Caco-2 (cell line): ENCODE measurements around the gene SCTR. TPM values are rescaled to one million over a fixed set of nuclear protein-coding genes. Genes with fewer than 3 reads are reported as not detected.

ENCODE experiments used
- BruUV-seq: library from RNA; stranded (reverse); fragments of 400-500 nt; replicated peaks from 2 replicates; lab custom pipeline; 2021; lab: Mats Ljungman, UMichigan
- CTCF ChIA-PET: fragments of 300-600 bp; sonication (Branson Sonifier 250); formaldehyde crosslinking; loops from one replicate; lab custom pipeline; 2022; ENCODE audit warnings: antibody characterized with exemption; lab: Charles Lee
- POLR2A ChIA-PET: fragments of 300-600 bp; sonication (Branson Sonifier 250); formaldehyde crosslinking; loops from one replicate; lab custom pipeline; 2022; ENCODE audit warnings: antibody characterized with exemption; lab: Charles Lee
- DNase-seq, 2 experiments: peaks; one replicate each; pipeline versions ENCODE4 v3.0.0 to v3.0.0-alpha.2; 2020 to 2022
- H3K27me3 ChIP-seq: replicated peaks from 2 replicates; pipeline ENCODE4 v1.6.0; 2011; ENCODE audit warnings: low read length; ENCODE audit not compliant: control insufficient read depth, insufficient read depth
- H3K36me3 ChIP-seq: 2 replicates; pipeline ENCODE4 v1.5.1; 2011; ENCODE audit warnings: low read length; ENCODE audit not compliant: control insufficient read depth, insufficient read depth
- H3K4me1 ChIP-seq: fragments of 250-450 bp; sonication (Bioruptor Pico); 2 replicates; pipeline ENCODE4 v1.5.1; 2020; ENCODE audit warnings: mild to moderate bottlenecking
- H3K4me3 ChIP-seq: 2 replicates; pipeline ENCODE4 v1.5.1; 2011; ENCODE audit warnings: low read depth, mild to moderate bottlenecking, control low read depth, low read length
- H3K9me3 ChIP-seq: fragments of 250-450 bp; sonication (Bioruptor Pico); 2 replicates; pipeline ENCODE4 v1.5.1; 2020; ENCODE audit warnings: mild to moderate bottlenecking, moderate library complexity
- H3K27ac Mint-ChIP-seq: one replicate; pipeline ENCODE4 v1.8.0; 2022; ENCODE audit warnings: mixed read lengths; ENCODE audit not compliant: unreplicated experiment
- H3K27me3 Mint-ChIP-seq: one replicate; pipeline ENCODE4 v1.8.0; 2022; ENCODE audit warnings: mixed read lengths; ENCODE audit not compliant: insufficient read depth, unreplicated experiment
- H3K36me3 Mint-ChIP-seq: one replicate; pipeline ENCODE4 v1.8.0; 2022; ENCODE audit warnings: mild to moderate bottlenecking, mixed read lengths; ENCODE audit not compliant: insufficient read depth, unreplicated experiment
- H3K4me1 Mint-ChIP-seq: one replicate; pipeline ENCODE4 v1.8.0; 2022; ENCODE audit warnings: low read depth, mixed read lengths; ENCODE audit not compliant: unreplicated experiment
- H3K4me3 Mint-ChIP-seq: one replicate; pipeline ENCODE4 v1.8.0; 2022; ENCODE audit warnings: mild to moderate bottlenecking, moderate library complexity, mixed read lengths; ENCODE audit not compliant: unreplicated experiment
- H3K9me3 Mint-ChIP-seq: one replicate; pipeline ENCODE4 v1.8.0; 2022; ENCODE audit warnings: mixed read lengths; ENCODE audit not compliant: unreplicated experiment
- intact Hi-C: fragments of 100-400 bp; cut with micrococcal nuclease; formaldehyde crosslinking; loops from one replicate; pipeline ENCODE4 v1.10.0; 2022; ENCODE audit not compliant: unreplicated experiment
- total RNA-seq: library from RNA; stranded (reverse); gene quantifications from 2 replicates; pipeline ENCODE4 v1.2.3, GENCODE V29; 2022
- TF ChIP-seq, protein P1 (sequence below), 2 experiments: fragments of 200-600 bp in 1 of 2; IDR thresholded peaks; 1 replicate in 1 of 2; 2 replicates in 1 of 2; pipeline versions ENCODE4 v1.5.1 to v1.8.0; 2011 to 2022; ENCODE audit warnings: antibody characterized with exemption in 1 of 2, control low read depth in 1 of 2, inconsistent platforms in 1 of 2, low read depth in 1 of 2, low read length in 1 of 2, mild to moderate bottlenecking in 1 of 2, moderate library complexity in 1 of 2; ENCODE audit not compliant: insufficient read depth in 1 of 2, severe bottlenecking in 1 of 2, unreplicated experiment in 1 of 2

Gene SCTR
- total RNA-seq, 1 experiment from 2014 or later = not detected

DNA sequence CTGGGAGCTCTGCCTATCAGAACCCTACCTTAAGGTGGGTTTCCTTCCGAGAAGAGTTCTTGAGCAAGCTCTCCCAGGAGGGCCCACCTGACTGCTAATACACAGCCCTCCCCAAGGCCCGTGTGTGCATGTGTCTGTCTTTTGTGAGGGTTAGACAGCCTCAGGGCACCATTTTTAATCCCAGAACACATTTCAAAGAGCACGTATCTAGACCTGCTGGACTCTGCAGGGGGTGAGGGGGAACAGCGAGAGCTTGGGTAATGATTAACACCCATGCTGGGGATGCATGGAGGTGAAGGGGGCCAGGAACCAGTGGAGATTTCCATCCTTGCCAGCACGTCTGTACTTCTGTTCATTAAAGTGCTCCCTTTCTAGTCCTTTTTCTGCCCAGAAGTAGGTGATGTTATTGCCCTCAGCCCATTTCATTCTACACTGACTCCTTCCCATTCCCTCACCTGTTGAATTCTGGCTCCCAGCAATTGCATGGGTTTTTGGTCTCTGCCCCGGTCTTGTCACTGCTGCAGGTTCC lies 86.1 kb downstream of the SCTR start:
- Mint-ChIP-seq H3K27ac (peak overlapping the region; percentile 70), H3K36me3 (peaks cover 18% of the 10 kb centered on the region), H3K9me3 (no peaks in the 10 kb centered on the region), H3K4me1 (peaks cover 31% of the 10 kb centered on the region), H3K4me3 (no peak overlapping the region), H3K27me3 (no peaks in the 10 kb centered on the region)
- Histone ChIP-seq H3K4me1 (peaks cover 41% of the 10 kb centered on the region), H3K4me3 (no peak overlapping the region), H3K36me3 (peaks cover 2% of the 10 kb centered on the region; the same call in 1 of the 2 replicates), H3K9me3 (no peaks in the 10 kb centered on the region), H3K27me3 (no peaks in the 10 kb centered on the region)
- BruUV-seq = no TSS peak
- TF ChIP-seq, protein P1, sequence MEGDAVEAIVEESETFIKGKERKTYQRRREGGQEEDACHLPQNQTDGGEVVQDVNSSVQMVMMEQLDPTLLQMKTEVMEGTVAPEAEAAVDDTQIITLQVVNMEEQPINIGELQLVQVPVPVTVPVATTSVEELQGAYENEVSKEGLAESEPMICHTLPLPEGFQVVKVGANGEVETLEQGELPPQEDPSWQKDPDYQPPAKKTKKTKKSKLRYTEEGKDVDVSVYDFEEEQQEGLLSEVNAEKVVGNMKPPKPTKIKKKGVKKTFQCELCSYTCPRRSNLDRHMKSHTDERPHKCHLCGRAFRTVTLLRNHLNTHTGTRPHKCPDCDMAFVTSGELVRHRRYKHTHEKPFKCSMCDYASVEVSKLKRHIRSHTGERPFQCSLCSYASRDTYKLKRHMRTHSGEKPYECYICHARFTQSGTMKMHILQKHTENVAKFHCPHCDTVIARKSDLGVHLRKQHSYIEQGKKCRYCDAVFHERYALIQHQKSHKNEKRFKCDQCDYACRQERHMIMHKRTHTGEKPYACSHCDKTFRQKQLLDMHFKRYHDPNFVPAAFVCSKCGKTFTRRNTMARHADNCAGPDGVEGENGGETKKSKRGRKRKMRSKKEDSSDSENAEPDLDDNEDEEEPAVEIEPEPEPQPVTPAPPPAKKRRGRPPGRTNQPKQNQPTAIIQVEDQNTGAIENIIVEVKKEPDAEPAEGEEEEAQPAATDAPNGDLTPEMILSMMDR (IDR thresholded peaks at IDR 0.05; ENCODE audit: insufficient read depth in 1 of 2, low read depth in 1 of 2, low read length in 1 of 2, severe bottlenecking in 1 of 2, unreplicated experiment in 1 of 2) = no peak
- intact Hi-C loops = no loop called here
- peak; percentile 63 to 66 for DNase-seq
- POLR2A ChIA-PET = no interaction called here
- CTCF ChIA-PET = no interaction called here

DNA sequence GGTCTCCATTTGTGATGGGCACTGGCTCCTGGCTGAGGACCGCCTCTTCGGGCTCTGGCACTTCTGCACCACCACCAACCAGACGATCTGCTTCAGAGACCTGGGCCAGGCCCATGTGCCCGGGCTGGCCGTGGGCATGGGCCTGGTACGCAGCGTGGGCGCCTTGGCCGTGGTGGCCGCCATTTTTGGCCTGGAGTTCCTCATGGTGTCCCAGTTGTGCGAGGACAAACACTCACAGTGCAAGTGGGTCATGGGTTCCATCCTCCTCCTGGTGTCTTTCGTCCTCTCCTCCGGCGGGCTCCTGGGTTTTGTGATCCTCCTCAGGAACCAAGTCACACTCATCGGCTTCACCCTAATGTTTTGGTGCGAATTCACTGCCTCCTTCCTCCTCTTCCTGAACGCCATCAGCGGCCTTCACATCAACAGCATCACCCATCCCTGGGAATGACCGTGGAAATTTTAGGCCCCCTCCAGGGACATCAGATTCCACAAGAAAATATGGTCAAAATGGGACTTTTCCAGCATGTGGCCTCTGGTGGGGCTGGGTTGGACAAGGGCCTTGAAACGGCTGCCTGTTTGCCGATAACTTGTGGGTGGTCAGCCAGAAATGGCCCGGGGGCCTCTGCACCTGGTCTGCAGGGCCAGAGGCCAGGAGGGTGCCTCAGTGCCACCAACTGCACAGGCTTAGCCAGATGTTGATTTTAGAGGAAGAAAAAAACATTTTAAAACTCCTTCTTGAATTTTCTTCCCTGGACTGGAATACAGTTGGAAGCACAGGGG lies 87.1 kb downstream of the SCTR start:
- no peak overlapping the region for H3K4me3 ChIP-seq
- ChIA-PET POLR2A (no interaction called here), CTCF (no interaction called here)
- Mint-ChIP-seq H3K4me1 (peaks cover 35% of the 10 kb centered on the region), H3K4me3 (no peak overlapping the region), H3K9me3 (no peaks in the 10 kb centered on the region), H3K27ac (no peak overlapping the region), H3K27me3 (no peaks in the 10 kb centered on the region), H3K36me3 (peaks cover 18% of the 10 kb centered on the region)
- H3K9me3 ChIP-seq = no peaks in the 10 kb centered on the region
- no peaks in the 10 kb centered on the region for H3K27me3 ChIP-seq
- BruUV-seq = no TSS peak
- TF ChIP-seq, protein P1 (IDR thresholded peaks at IDR 0.05; ENCODE audit: insufficient read depth in 1 of 2, low read depth in 1 of 2, low read length in 1 of 2, severe bottlenecking in 1 of 2, unreplicated experiment in 1 of 2) = no peak
- H3K36me3 ChIP-seq = peaks cover 2% of the 10 kb centered on the region; the same call in 1 of the 2 replicates
- no peak for DNase-seq
- intact Hi-C loops = no loop called here
- H3K4me1 ChIP-seq = peaks cover 51% of the 10 kb centered on the region

DNA sequence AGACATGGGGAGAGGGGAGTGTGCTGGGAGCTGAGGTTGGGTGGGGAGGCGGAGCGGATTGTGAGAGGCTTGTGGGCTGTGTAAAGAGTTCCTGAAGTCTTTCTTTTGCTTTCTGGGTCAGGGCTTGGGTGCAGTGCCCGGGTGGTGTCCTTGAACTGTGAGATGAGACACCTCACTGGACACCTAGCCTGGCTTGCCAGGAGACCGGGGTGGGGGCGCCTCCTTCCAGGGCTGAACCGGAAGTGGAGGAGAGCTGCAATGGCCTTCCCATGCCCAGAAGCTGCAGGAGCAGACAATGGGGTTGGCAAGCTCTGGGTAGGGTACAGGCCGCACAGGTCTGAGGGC lies 88.4 kb downstream of the SCTR start:
- POLR2A ChIA-PET = no interaction called here
- CTCF ChIA-PET = interaction anchor here (2.2 kb wide), 1 partner anchor 40 kb away, joined by 12 read pairs; no protein-coding TSS in a partner anchor
- no peaks in the 10 kb centered on the region for H3K27me3 ChIP-seq
- no peak for DNase-seq
- peaks cover 2% of the 10 kb centered on the region; the same call in 1 of the 2 replicates for H3K36me3 ChIP-seq
- H3K4me3 ChIP-seq = no peak overlapping the region
- peak overlapping the region; percentile 34 for H3K27ac Mint-ChIP-seq
- H3K36me3 Mint-ChIP-seq = peaks cover 18% of the 10 kb centered on the region
- intact Hi-C loops = no loop called here
- no peaks in the 10 kb centered on the region for H3K27me3 Mint-ChIP-seq
- no peaks in the 10 kb centered on the region for H3K9me3 Mint-ChIP-seq
- TF ChIP-seq, protein P1 (IDR thresholded peaks at IDR 0.05; ENCODE audit: insufficient read depth in 1 of 2, low read depth in 1 of 2, low read length in 1 of 2, severe bottlenecking in 1 of 2, unreplicated experiment in 1 of 2) = no peak
- H3K9me3 ChIP-seq = no peaks in the 10 kb centered on the region
- peaks cover 54% of the 10 kb centered on the region for H3K4me1 ChIP-seq
- BruUV-seq = no TSS peak
- no peak overlapping the region for H3K4me3 Mint-ChIP-seq
- H3K4me1 Mint-ChIP-seq = peaks cover 35% of the 10 kb centered on the region
